SK-N-MC (cell line): Measurements from ENCODE around the gene OR5C1.

Experiments
- EZH2 ChIP-seq: fragments of 200-600 bp; sonication (generic); IDR thresholded peaks from one replicate; pipeline ENCODE4 v1.6.1; 2017; ENCODE audit warnings: antibody characterized with exemption
- POLR2AphosphoS5 ChIP-seq: IDR thresholded peaks from 2 replicates; pipeline ENCODE4 v1.6.1; 2012; ENCODE audit warnings: mild to moderate bottlenecking, low read depth, low read length, borderline replicate concordance

- TF ChIP-seq POLR2AphosphoS5 (no peak), EZH2 (no peak)
These were observed 18.7 kb downstream of the OR5C1 start for GRCh38 chr9:122807271-122807900.
